IPS DF 6.9 (cell line): Measurements from ENCODE around the gene BAIAP2.

ENCODE experiments used
- DNase-seq: peaks from one replicate; pipeline ENCODE4 v3.0.0-alpha.2; 2013; ENCODE audit warnings: low read depth, low spot score
- H3K27ac ChIP-seq: one replicate; pipeline ENCODE4 v1.5.1; 2013; ENCODE audit warnings: low read length, control low read depth
- H3K27me3 ChIP-seq: 2 replicates; pipeline ENCODE4 v1.6.1; 2013; ENCODE audit warnings: mild to moderate bottlenecking, low read length; ENCODE audit not compliant: control insufficient read depth, insufficient read depth
- H3K36me3 ChIP-seq: 2 replicates; pipeline ENCODE4 v1.6.1; 2013; ENCODE audit warnings: low read length; ENCODE audit not compliant: control insufficient read depth, insufficient read depth
- H3K4me1 ChIP-seq: 2 replicates; pipeline ENCODE4 v1.6.1; 2013; ENCODE audit warnings: low read length; ENCODE audit not compliant: control insufficient read depth, insufficient read depth
- H3K4me3 ChIP-seq: 2 replicates; pipeline ENCODE4 v1.5.1; 2013; ENCODE audit warnings: mild to moderate bottlenecking, low read length
- H3K9me3 ChIP-seq: 2 replicates; pipeline ENCODE4 v1.6.1; 2013; ENCODE audit warnings: low read length, inconsistent platforms; ENCODE audit not compliant: control insufficient read depth, insufficient read depth
- WGBS: extraction: QIAGEN DNeasy Blood & Tissue Kit; methylation state at CpG from one replicate; pipeline ENCODE4 v1.1.7; 2013; ENCODE audit warnings: mixed read lengths, missing lambda C conversion rate; ENCODE audit not compliant: insufficient read length, insufficient coverage; 5-methylcytosine and 5-hydroxymethylcytosine counted together

Gene BAIAP2

GRCh38 chr17:81031566-81032550, 3.1 kb upstream of the BAIAP2 start:
- Histone ChIP-seq H3K4me1 (peaks cover 4% of the 10 kb centered on the region; the same call in 1 of the 2 replicates), H3K36me3 (peaks cover 3% of the 10 kb centered on the region; the same call in 1 of the 2 replicates), H3K27me3 (no peaks in the 10 kb centered on the region; the same call in 1 of the 2 replicates), H3K27ac (no peak overlapping the region), H3K4me3 (no peak overlapping the region), H3K9me3 (no peaks in the 10 kb centered on the region)
- no peak for DNase-seq
- WGBS = no CpG with 5 or more reads among the region's 41 CpGs

GRCh38 chr17:81032641-81033480, 2.1 kb upstream of the BAIAP2 start:
- Histone ChIP-seq H3K4me1 (peaks cover 4% of the 10 kb centered on the region; the same call in 1 of the 2 replicates), H3K36me3 (peaks cover 3% of the 10 kb centered on the region; the same call in 1 of the 2 replicates), H3K4me3 (no peak overlapping the region), H3K9me3 (no peaks in the 10 kb centered on the region), H3K27me3 (no peaks in the 10 kb centered on the region; the same call in 1 of the 2 replicates), H3K27ac (no peak overlapping the region)
- no peak for DNase-seq
- no CpG with 5 or more reads among the region's 34 CpGs for WGBS

DNA sequence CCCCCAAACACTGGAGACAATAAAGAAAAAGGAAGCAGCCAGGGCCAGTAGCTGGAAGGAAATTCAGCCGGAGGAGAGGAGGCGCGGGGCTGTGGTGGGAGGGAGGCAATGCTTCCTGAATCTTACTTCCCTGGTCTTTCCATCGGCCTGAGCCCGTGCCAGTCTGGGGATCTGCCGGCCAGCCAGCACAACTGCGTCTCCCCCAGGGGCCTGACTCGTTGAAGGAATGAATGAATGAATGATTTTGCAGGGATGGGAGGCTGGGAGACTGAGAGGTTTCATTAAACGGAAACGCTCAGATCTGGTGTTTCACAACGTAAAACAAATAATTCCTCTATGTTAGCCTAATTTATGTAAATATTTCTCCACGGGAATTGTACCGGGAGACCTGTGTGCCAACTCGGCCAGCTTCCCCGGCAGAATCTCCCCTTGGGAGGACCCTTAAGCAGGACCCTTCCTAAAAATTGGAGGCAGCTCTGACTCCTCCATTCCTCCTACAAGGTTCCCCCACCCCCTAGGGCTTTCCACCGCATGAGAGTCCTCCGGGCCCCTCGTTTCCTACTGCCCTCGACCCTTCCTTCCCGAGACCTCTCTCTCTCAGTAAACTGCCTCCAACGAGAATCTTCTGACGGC, 1.3 kb upstream of the BAIAP2 start:
- peaks cover 6% of the 10 kb centered on the region; the same call in 1 of the 2 replicates for H3K36me3 ChIP-seq
- peak overlapping the region; percentile 78; the same call in 1 of the 2 replicates for H3K4me3 ChIP-seq
- H3K9me3 ChIP-seq = no peaks in the 10 kb centered on the region
- DNase-seq = no peak
- H3K27ac ChIP-seq = no peak overlapping the region
- no CpG with 5 or more reads among the region's 22 CpGs for WGBS
- H3K27me3 ChIP-seq = no peaks in the 10 kb centered on the region; the same call in 1 of the 2 replicates
- H3K4me1 ChIP-seq = no peaks in the 10 kb centered on the region

DNA sequence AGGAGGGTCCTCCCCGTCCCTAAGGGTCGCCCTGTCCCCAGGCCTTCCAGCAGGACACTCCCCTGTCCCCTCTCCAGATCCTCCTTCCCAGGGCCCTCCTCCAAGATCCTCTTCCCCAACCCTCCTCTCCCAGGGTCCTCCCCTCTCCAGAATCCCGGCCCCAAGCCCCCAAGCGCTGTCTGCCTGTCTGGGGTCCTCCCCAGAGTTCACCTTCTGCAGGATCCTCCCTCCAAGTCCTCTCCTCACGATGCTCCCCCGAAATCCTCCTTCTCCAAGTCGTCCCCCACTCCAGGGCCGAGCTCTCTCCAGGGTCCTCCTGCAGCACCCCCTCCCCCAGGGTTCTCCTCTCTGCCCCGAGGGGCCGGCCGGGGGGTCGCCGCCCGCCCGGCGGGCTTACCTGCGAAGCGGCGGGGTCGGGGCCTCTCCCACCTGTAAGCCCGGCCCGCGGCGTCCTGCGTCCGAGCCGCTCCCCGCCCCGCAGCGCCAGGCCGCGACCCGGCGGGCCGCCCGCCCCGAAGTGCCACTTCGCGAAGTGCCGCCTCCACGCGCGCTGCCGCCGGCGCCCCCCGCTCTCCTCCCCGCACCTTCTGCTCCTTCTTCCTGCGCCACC, 678 bp upstream of the BAIAP2 start:
- Histone ChIP-seq H3K4me3 (peak overlapping the region; percentile 78), H3K27ac (no peak overlapping the region), H3K36me3 (peaks cover 6% of the 10 kb centered on the region; the same call in 1 of the 2 replicates), H3K4me1 (no peaks in the 10 kb centered on the region), H3K27me3 (no peaks in the 10 kb centered on the region; the same call in 1 of the 2 replicates), H3K9me3 (no peaks in the 10 kb centered on the region)
- no peak for DNase-seq
- WGBS = no CpG with 5 or more reads among the region's 49 CpGs

GRCh38 chr17:81035521-81036196, 708 bp downstream of the BAIAP2 start:
- H3K27ac ChIP-seq = no peak overlapping the region
- peaks cover 3% of the 10 kb centered on the region for H3K4me1 ChIP-seq
- no peaks in the 10 kb centered on the region for H3K9me3 ChIP-seq
- DNase-seq = no peak
- WGBS = no CpG with 5 or more reads among the region's 66 CpGs
- peak overlapping the region; percentile 85; the same call in 1 of the 2 replicates for H3K4me3 ChIP-seq
- no peaks in the 10 kb centered on the region; the same call in 1 of the 2 replicates for H3K27me3 ChIP-seq
- H3K36me3 ChIP-seq = peaks cover 6% of the 10 kb centered on the region; the same call in 1 of the 2 replicates

DNA sequence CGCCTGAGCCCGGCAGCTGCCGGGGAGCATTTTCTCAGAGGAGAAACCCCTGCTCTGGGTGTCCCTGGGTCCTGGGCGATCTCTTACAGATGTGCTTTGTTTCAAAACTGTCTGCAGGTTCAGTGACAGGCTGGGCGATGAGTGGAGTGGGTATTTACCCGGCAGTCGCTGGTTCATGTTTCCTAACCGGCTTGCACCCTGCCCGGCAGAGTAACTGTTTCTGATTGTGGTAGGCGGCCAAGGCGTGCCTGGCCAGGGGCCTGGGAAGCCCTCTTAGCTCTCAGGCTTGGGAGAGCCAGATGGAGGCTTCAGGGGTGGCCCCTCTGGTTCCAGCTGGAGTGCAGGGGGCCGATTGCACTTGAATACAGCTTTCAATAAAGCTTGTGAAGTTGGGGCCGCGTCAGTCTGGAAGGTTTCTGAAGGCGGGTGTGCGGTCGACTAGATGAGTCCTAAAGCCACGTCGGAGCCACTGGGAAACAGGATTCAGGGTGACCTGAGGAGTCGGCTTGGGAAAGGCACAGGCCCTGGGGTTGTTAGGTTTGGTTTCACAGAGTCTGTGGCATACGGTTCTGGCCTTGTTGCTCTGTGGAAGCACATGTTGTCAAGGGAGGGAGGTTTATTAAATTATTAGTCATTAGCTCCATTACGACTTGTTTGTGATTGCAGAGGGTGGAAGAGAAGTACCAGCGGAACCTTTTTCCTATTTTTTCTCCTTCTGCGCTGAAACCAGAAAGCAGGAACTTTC, 1.4 kb downstream of the BAIAP2 start:
- no peak for DNase-seq
- WGBS = no CpG with 5 or more reads among the region's 24 CpGs
- Histone ChIP-seq H3K9me3 (no peaks in the 10 kb centered on the region), H3K4me1 (peaks cover 3% of the 10 kb centered on the region), H3K27me3 (no peaks in the 10 kb centered on the region; the same call in 1 of the 2 replicates), H3K36me3 (peaks cover 6% of the 10 kb centered on the region; the same call in 1 of the 2 replicates), H3K4me3 (no peak overlapping the region), H3K27ac (no peak overlapping the region)

DNA sequence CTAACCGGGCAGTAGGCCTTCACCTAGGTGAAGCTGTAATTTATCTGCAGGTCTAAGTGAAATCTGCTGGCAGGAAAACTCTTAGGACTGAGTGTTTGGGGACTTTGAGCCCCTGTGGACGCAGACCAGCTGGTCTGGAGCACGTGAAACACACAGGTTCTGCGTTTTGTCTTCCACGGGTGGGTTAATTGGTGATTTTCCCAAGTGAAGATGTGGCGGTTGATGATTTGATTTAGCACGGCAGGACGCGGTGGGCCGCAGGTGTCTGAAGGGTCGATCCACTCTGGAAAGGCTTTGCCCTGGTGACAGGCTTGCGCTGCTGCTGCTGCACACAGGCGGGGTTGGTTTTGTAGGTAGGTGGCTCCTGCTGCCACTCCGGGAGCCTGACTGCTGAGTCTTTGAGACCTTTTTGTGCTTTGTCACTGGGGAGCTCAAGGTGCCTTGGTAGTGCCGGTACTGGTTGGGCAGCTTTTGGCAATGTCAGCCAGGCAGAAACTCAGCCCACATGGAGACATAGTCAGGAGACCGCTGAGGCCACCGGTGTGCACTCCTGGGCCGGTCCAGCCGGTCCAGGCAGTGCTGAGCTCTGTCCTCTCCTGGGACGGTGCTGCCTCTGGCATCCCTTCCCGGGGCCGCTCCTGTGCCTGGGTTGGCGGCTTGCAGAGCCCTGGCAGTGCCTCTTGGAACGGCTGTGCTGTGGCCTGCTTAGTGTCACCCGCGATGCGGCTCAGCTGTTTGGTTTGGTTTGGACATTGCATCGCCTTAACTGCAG, 2.3 kb downstream of the BAIAP2 start:
- no peak overlapping the region for H3K27ac ChIP-seq
- H3K9me3 ChIP-seq = no peaks in the 10 kb centered on the region
- H3K27me3 ChIP-seq = no peaks in the 10 kb centered on the region; the same call in 1 of the 2 replicates
- WGBS = no CpG with 5 or more reads among the region's 28 CpGs
- peaks cover 6% of the 10 kb centered on the region; the same call in 1 of the 2 replicates for H3K36me3 ChIP-seq
- H3K4me1 ChIP-seq = peaks cover 3% of the 10 kb centered on the region
- DNase-seq = no peak
- H3K4me3 ChIP-seq = no peak overlapping the region

- Histone ChIP-seq H3K27me3 (no peaks in the 10 kb centered on the region; the same call in 1 of the 2 replicates), H3K9me3 (no peaks in the 10 kb centered on the region), H3K36me3 (0 out of 2 replicates have a peak, but pooled peaks cover 2% of the 10 kb centered on the region), H3K4me1 (peaks cover 3% of the 10 kb centered on the region), H3K27ac (no peak overlapping the region), H3K4me3 (no peak overlapping the region)
- WGBS = no CpG with 5 or more reads among the region's 30 CpGs
- DNase-seq = no peak
Observed at GRCh38 chr17:81037798-81038733, 3.1 kb downstream of the BAIAP2 start.
